H1 (cell line): ENCODE data around the gene TEAD3. TPM values are rescaled to one million over a fixed set of nuclear protein-coding genes. Genes with fewer than 3 reads are reported as not detected.
A peak's percentile ranks its signal among the peaks of the same experiment; 100 is the strongest.

Source experiments
- CTCF ChIA-PET: fragments of 300-600 bp; sonication (Branson Sonifier 250); formaldehyde crosslinking; loops from one replicate; lab custom pipeline; 2021; ENCODE audit not compliant: partially characterized antibody; lab: Charles Lee
- POLR2A ChIA-PET: fragments of 300-600 bp; sonication (Branson Sonifier 250); formaldehyde crosslinking; loops from one replicate; lab custom pipeline; 2021; ENCODE audit warnings: inconsistent platforms; ENCODE audit not compliant: partially characterized antibody; lab: Charles Lee
- DNase-seq, 2 experiments: peaks; one replicate each; pipeline versions ENCODE4 v3.0.0 to v3.0.0-alpha.2; 2010 to 2022; ENCODE audit warnings: low spot score in 2 of 2, low read depth in 1 of 2, mixed read lengths in 1 of 2
- FAIRE-seq: peaks from 2 replicates; lab custom pipeline; 2011; peaks lifted over from hg19 to GRCh38; lab: Jason Lieb, UNC
- H2AFZ ChIP-seq: 2 replicates; pipeline ENCODE4 v1.8.1; 2012; ENCODE audit warnings: low read length, inconsistent platforms
- H2AK5ac ChIP-seq: 2 replicates; pipeline ENCODE4 v1.6.1; 2013; ENCODE audit warnings: low read depth, low read length
- H2BK120ac ChIP-seq: replicated peaks from 2 replicates; pipeline ENCODE3; 2013; ENCODE audit warnings: low read depth, low read length, inconsistent platforms
- H2BK12ac ChIP-seq: 2 replicates; pipeline ENCODE4 v1.6.1; 2013; ENCODE audit warnings: low read depth, low read length
- H2BK15ac ChIP-seq: 2 replicates; pipeline ENCODE4 v1.6.1; 2013; ENCODE audit warnings: low read length
- H2BK20ac ChIP-seq: 2 replicates; pipeline ENCODE4 v1.6.1; 2013; ENCODE audit warnings: low read length
- H2BK5ac ChIP-seq: 2 replicates; pipeline ENCODE4 v1.6.1; 2013; ENCODE audit warnings: low read depth, low read length
- H3K14ac ChIP-seq: 2 replicates; pipeline ENCODE4 v1.6.1; 2013; ENCODE audit warnings: inconsistent platforms; ENCODE audit not compliant: insufficient read length
- H3K18ac ChIP-seq: 2 replicates; pipeline ENCODE4 v1.6.1; 2013; ENCODE audit warnings: low read length; ENCODE audit errors: extremely low read depth
- H3K23ac ChIP-seq: 2 replicates; pipeline ENCODE4 v1.6.1; 2013; ENCODE audit warnings: inconsistent platforms; ENCODE audit not compliant: insufficient read length
- H3K23me2 ChIP-seq: 2 replicates; pipeline ENCODE4 v1.6.1; 2013; ENCODE audit warnings: low read depth, low read length
- H3K27ac ChIP-seq: 2 replicates; pipeline ENCODE4 v1.6.1; 2011; ENCODE audit warnings: low read depth, low read length, inconsistent platforms
- H3K27me3 ChIP-seq, 4 experiments: replicated peaks in 1 of 4; 1 replicate in 1 of 4; 2 replicates in 3 of 4; pipeline versions ENCODE4 v1.6.1 to v1.8.1; 2011 to 2013; ENCODE audit warnings: low read length in 3 of 4, mild to moderate bottlenecking in 3 of 4, inconsistent platforms in 2 of 4, mixed read lengths in 2 of 4, moderate library complexity in 1 of 4; ENCODE audit not compliant: control insufficient read depth in 3 of 4, insufficient read depth in 3 of 4; ENCODE audit errors: extremely low read depth in 1 of 4
- H3K36me3 ChIP-seq, 4 experiments: 2 replicates each; pipeline versions ENCODE4 v1.6.1 to v1.8.1; 2011 to 2013; ENCODE audit warnings: mild to moderate bottlenecking in 4 of 4, low read length in 3 of 4, moderate library complexity in 2 of 4, control low read depth in 1 of 4, inconsistent platforms in 1 of 4; ENCODE audit not compliant: insufficient read depth in 4 of 4, control insufficient read depth in 2 of 4
- H3K4ac ChIP-seq: replicated peaks from 2 replicates; pipeline ENCODE3; 2013; ENCODE audit warnings: low read length, low read depth, mixed read lengths, inconsistent platforms; ENCODE audit not compliant: insufficient read length
- H3K4me1 ChIP-seq, 4 experiments: replicated peaks in 1 of 4; 1 replicate in 1 of 4; 2 replicates in 3 of 4; pipeline versions ENCODE4 v1.6.1 to v1.8.1; 2011 to 2013; ENCODE audit warnings: low read length in 3 of 4, inconsistent platforms in 2 of 4, mixed read lengths in 1 of 4; ENCODE audit not compliant: insufficient read depth in 4 of 4, control insufficient read depth in 3 of 4
- H3K4me2 ChIP-seq, 2 experiments: 2 replicates each; pipeline versions ENCODE4 v1.6.1 to v1.8.1; 2011 to 2013; ENCODE audit warnings: low read depth in 2 of 2, low read length in 2 of 2, control low read depth in 1 of 2, inconsistent platforms in 1 of 2, mild to moderate bottlenecking in 1 of 2; ENCODE audit not compliant: insufficient read depth in 1 of 2
- H3K4me3 ChIP-seq, 4 experiments: fragments of 200-600, 300-600 bp in 1 of 4; sonication (generic), shearing (Covaris generic), sonication (Bioruptor Twin) in 1 of 4; 2 replicates each; pipeline versions ENCODE4 v1.5.1 to v1.8.1; 2011 to 2016; ENCODE audit warnings: low read length in 4 of 4, low read depth in 3 of 4, control low read depth in 2 of 4, inconsistent platforms in 2 of 4, mild to moderate bottlenecking in 2 of 4, mixed read lengths in 1 of 4, moderate library complexity in 1 of 4; ENCODE audit not compliant: insufficient read depth in 2 of 4; ENCODE audit errors: extremely low read depth in 1 of 4
- H3K56ac ChIP-seq: replicated peaks from 2 replicates; pipeline ENCODE3; 2013; ENCODE audit warnings: low read depth, mild to moderate bottlenecking, mixed read lengths, low read length, inconsistent platforms; ENCODE audit not compliant: insufficient read length
- H3K79me1 ChIP-seq: 2 replicates; pipeline ENCODE4 v1.6.1; 2013; ENCODE audit warnings: low read depth, low read length, control low read depth
- H3K79me2 ChIP-seq, 2 experiments: 2 replicates each; pipeline versions ENCODE4 v1.6.1 to v1.8.1; 2012 to 2013; ENCODE audit warnings: low read length in 2 of 2, mild to moderate bottlenecking in 2 of 2, inconsistent platforms in 1 of 2; ENCODE audit not compliant: insufficient read depth in 2 of 2, control insufficient read depth in 1 of 2
- H3K9ac ChIP-seq, 4 experiments: replicated peaks in 1 of 4; 1 replicate in 1 of 4; 2 replicates in 3 of 4; pipeline versions ENCODE4 v1.6.1 to v1.8.1; 2011 to 2013; ENCODE audit warnings: low read depth in 3 of 4, low read length in 3 of 4, control low read depth in 2 of 4, mild to moderate bottlenecking in 2 of 4, moderate library complexity in 2 of 4, inconsistent platforms in 1 of 4; ENCODE audit errors: extremely low read depth in 1 of 4
- H3K9me3 ChIP-seq, 2 experiments: 2 replicates each; pipeline versions ENCODE4 v1.6.1 to v1.8.1; 2012 to 2013; ENCODE audit warnings: mild to moderate bottlenecking in 2 of 2, moderate library complexity in 2 of 2, control low read depth in 1 of 2, inconsistent platforms in 1 of 2, low read depth in 1 of 2, low read length in 1 of 2, mixed read lengths in 1 of 2; ENCODE audit not compliant: insufficient read depth in 2 of 2
- H4K20me1 ChIP-seq, 2 experiments: replicated peaks in 1 of 2; 2 replicates each; pipeline versions ENCODE3 to v1.8.1; 2011 to 2013; ENCODE audit warnings: inconsistent platforms in 2 of 2, low read length in 2 of 2, mild to moderate bottlenecking in 1 of 2; ENCODE audit not compliant: insufficient read depth in 2 of 2, control insufficient read depth in 1 of 2
- H4K5ac ChIP-seq: 2 replicates; pipeline ENCODE4 v1.6.1; 2013; ENCODE audit warnings: low read length, low read depth, mixed read lengths, inconsistent platforms; ENCODE audit not compliant: insufficient read length
- H4K8ac ChIP-seq: 2 replicates; pipeline ENCODE4 v1.8.0; 2013; ENCODE audit warnings: mild to moderate bottlenecking, moderate library complexity, low read length, inconsistent platforms; ENCODE audit not compliant: insufficient read depth; ENCODE audit errors: extremely low read depth
- H4K91ac ChIP-seq: replicated peaks from 2 replicates; pipeline ENCODE3; 2013; ENCODE audit warnings: low read length, mixed read lengths, inconsistent platforms; ENCODE audit not compliant: insufficient read length
- NRF1 ChIP-seq: IDR thresholded peaks from 2 replicates; pipeline ENCODE4 v1.6.1; 2011; ENCODE audit warnings: mild to moderate bottlenecking, low read depth, low read length, improper control_type of control experiment
- RAD21 ChIP-seq, 2 experiments: IDR thresholded peaks in 1 of 2; conservative IDR thresholded peaks in 1 of 2; 2 replicates each; pipeline ENCODE4 v1.6.1; 2011; ENCODE audit warnings: low read depth in 2 of 2, low read length in 2 of 2, improper control_type of control experiment in 1 of 2, inconsistent platforms in 1 of 2, mild to moderate bottlenecking in 1 of 2, moderate library complexity in 1 of 2
- WGBS, 2 experiments: shearing (Covaris generic) in 1 of 2; methylation state at CpG; one replicate each; pipeline versions ENCODE4 v1.1.6 to v1.1.7; 2013 to 2015; ENCODE audit warnings: low lambda C conversion rate in 2 of 2, mixed read lengths in 2 of 2, inconsistent platforms in 1 of 2, low coverage in 1 of 2, missing lambda C conversion rate in 1 of 2; ENCODE audit not compliant: insufficient replicate concordance in 2 of 2, insufficient coverage in 1 of 2, insufficient read length in 1 of 2; ENCODE audit errors: extremely low coverage in 1 of 2, missing lambda C conversion rate in 1 of 2; 5-methylcytosine and 5-hydroxymethylcytosine counted together
- polyA plus RNA-seq, 7 experiments: library from polyadenylated mRNA; depleted of rRNA in 3 of 7; stranded (reverse) in 5 of 7; unstranded in 2 of 7; fragments of >200 nt in 5 of 7; fragments of 200-250 nt in 2 of 7; gene quantifications; 1 replicate in 5 of 7; 2 replicates in 1 of 7; 4 replicates in 1 of 7; pipeline versions ENCODE4 v1.2.1 to v1.2.3, GENCODE V29; 2011 to 2013; ENCODE audit warnings: missing spikeins in 2 of 7, mixed read lengths in 2 of 7
- total RNA-seq: library from RNA; stranded (reverse); fragmentation: NEBNext Ultra II Directional; extraction: Animal tissue kit (Norgen Biotek cat#: 25700); gene quantifications from 2 replicates; pipeline ENCODE4 v1.2.1, GENCODE V29; 2021

The TEAD3 gene
- total and polyA plus RNA-seq, 2 of the 8 experiments (the other 6 are each of a cell fraction or from before 2014, with no cell fraction given), result 20.1 to 28.7 TPM

- H2AFZ ChIP-seq, result no peak overlapping the region
- FAIRE-seq (no peak), DNase-seq (no peak)
- peak overlapping the region; percentile 85 to 96 for H3K4me2 ChIP-seq
- WGBS, 2 experiments, result 43% methylated on average over 6 of the region's 7 CpGs; no CpG with 5 or more reads in 1 of the 2 experiments
- H3K56ac ChIP-seq, result no peak overlapping the region
- H4K20me1 ChIP-seq, result peaks cover 15 to 29% of the 10 kb centered on the region in 2 experiments
- peaks cover 0 to 5% (median 2%) of the 10 kb centered on the region in 4 experiments; a peak in 3 of 7 replicates for H3K27me3 ChIP-seq
- no peak overlapping the region for H3K14ac ChIP-seq
- H3K4me3 ChIP-seq, result peak overlapping the region in 1 of 4 experiments; percentile 56; a peak in 4 of 8 replicates
- no peak overlapping the region; the same call in 1 of the 2 replicates for H3K27ac ChIP-seq
- H3K18ac ChIP-seq, result peak overlapping the region; percentile 68
- TF ChIP-seq NRF1, result no peak
- no peak for TF ChIP-seq RAD21 (IDR thresholded peaks at IDR 0.05 in 1 of 2, conservative IDR thresholded peaks at IDR 0.05 in 1 of 2; ENCODE audit: low read depth in 2 of 2, low read length in 2 of 2)
- no peak overlapping the region for H3K23ac ChIP-seq
- H2BK12ac ChIP-seq, result peak overlapping the region; percentile 92
- no peaks in the 10 kb centered on the region for H3K36me3 ChIP-seq
- 0 out of 2 replicates have a peak overlapping the region, but pooled peaks have one; percentile 81 for H2BK15ac ChIP-seq
- no peak overlapping the region; a peak in 2 of 7 replicates for H3K9ac ChIP-seq
- H3K4me1 ChIP-seq, result peaks cover 30 to 68% (median 58%) of the 10 kb centered on the region in 4 experiments
- H4K8ac ChIP-seq, result 0 out of 2 replicates have a peak overlapping the region, but pooled peaks have one; percentile 0
- H4K5ac ChIP-seq, result no peak overlapping the region
- H3K23me2 ChIP-seq, result peaks cover 3% of the 10 kb centered on the region
- H2AK5ac ChIP-seq, result no peak overlapping the region
- H2BK120ac ChIP-seq, result no peak overlapping the region
- H3K79me1 ChIP-seq, result peaks cover 19% of the 10 kb centered on the region
- CTCF ChIA-PET, result interaction anchor here (1.0 to 1.4 kb wide), 6 partner anchors 16 to 44 kb away, joined by 3 to 7 read pairs (median 4); no protein-coding TSS in a partner anchor
- peak overlapping the region; percentile 59 for H4K91ac ChIP-seq
- no peak overlapping the region for H3K4ac ChIP-seq
- H2BK20ac ChIP-seq, result peak overlapping the region; percentile 72; the same call in 1 of the 2 replicates
- H3K79me2 ChIP-seq, result peaks cover 0 to 46% of the 10 kb centered on the region in 2 experiments; a peak in 2 of 4 replicates
- POLR2A ChIA-PET, result interaction anchor here (0.6 to 37.6 kb wide), 5 partner anchors 1 to 1117 kb away, joined by 3 to 1319 read pairs (median 5); partner anchors contain the start of genes RPL10A and TEAD3
- H3K9me3 ChIP-seq, result no peaks in the 10 kb centered on the region
- H2BK5ac ChIP-seq, result peak overlapping the region; percentile 99; the same call in 1 of the 2 replicates
Observed at GRCh38 chr6:35492258-35492973, 4.5 kb downstream of the TEAD3 start.
